Heart right ventricle (tissue), 16 donors: ENCODE measurements around the gene PLA2G12A. TPM values are rescaled to one million over a fixed set of nuclear protein-coding genes. Genes with fewer than 3 reads are reported as not detected.

Experiments
- ATAC-seq, 8 donors: fragments of 200-7000 bp; cut with Tn5 transposase; one replicate each; pipeline ENCODE4 v1.9.1; 2020; ENCODE audit warnings: mild to moderate bottlenecking in 8 of 8, moderate library complexity in 8 of 8, moderate number of reproducible peaks in 1 of 8
- DNase-seq, 2 donors: peaks; one replicate each; pipeline ENCODE4 v3.0.0-alpha.2; 2020
- H3K27ac ChIP-seq, 10 donors: fragments of 200-600 bp; sonication (generic) in 2 of 10; one replicate each; pipeline versions ENCODE4 v1.5.0 to v1.8.0; 2020 to 2022; ENCODE audit warnings: mild to moderate bottlenecking in 3 of 10
- H3K27me3 ChIP-seq, 7 donors: fragments of 200-600 bp; one replicate each; pipeline ENCODE4 v1.8.0; 2021 to 2022; ENCODE audit warnings: mild to moderate bottlenecking in 2 of 7
- H3K36me3 ChIP-seq, 9 donors: fragments of 200-600 bp; sonication (generic) in 1 of 9; one replicate each; pipeline versions ENCODE4 v1.5.0 to v1.8.0; 2020 to 2022; ENCODE audit warnings: mild to moderate bottlenecking in 2 of 9
- H3K4me1 ChIP-seq, 9 donors: fragments of 200-600 bp; sonication (generic) in 1 of 9; one replicate each; pipeline versions ENCODE4 v1.5.0 to v1.8.0; 2020 to 2022; ENCODE audit warnings: mild to moderate bottlenecking in 4 of 9
- H3K4me3 ChIP-seq, 10 donors: fragments of 200-600 bp; sonication (generic) in 2 of 10; one replicate each; pipeline versions ENCODE4 v1.5.0 to v1.8.0; 2020 to 2022; ENCODE audit warnings: mild to moderate bottlenecking in 7 of 10, moderate library complexity in 2 of 10
- H3K9me3 ChIP-seq, 11 donors: fragments of 200-600 bp in 10 of 11; sonication (generic) in 2 of 11; one replicate each; pipeline versions ENCODE4 v1.5.0 to v1.8.0; 2013 to 2022; ENCODE audit warnings: mild to moderate bottlenecking in 2 of 11, control low read depth in 1 of 11, moderate library complexity in 1 of 11
- CTCF ChIP-seq, 9 donors: fragments of 200-600 bp; sonication (generic) in 2 of 9; IDR thresholded peaks; one replicate each; pipeline versions ENCODE4 v1.5.0 to v1.8.0; 2021 to 2022; ENCODE audit warnings: antibody characterized with exemption in 9 of 9, mild to moderate bottlenecking in 5 of 9, moderate library complexity in 1 of 9
- WGBS, 2 donors: extraction: QIAGEN DNeasy Blood & Tissue Kit; methylation state at CpG; one replicate each; pipeline ENCODE4 v1.1.7; 2013; ENCODE audit warnings: inconsistent platforms in 1 of 2; 5-methylcytosine and 5-hydroxymethylcytosine counted together
- intact Hi-C, 10 donors: fragments of 100-400 bp; cut with DNase I; formaldehyde crosslinking; loops; one replicate each; pipeline versions ENCODE4 v1.11.1 to v1.14.2; 2022
- polyA plus RNA-seq, 2 donors: library from polyadenylated mRNA; stranded (reverse); fragments of 200-250 nt; gene quantifications; one replicate each; pipeline ENCODE4 v1.2.3, GENCODE V29; 2013
- total RNA-seq, 10 donors: library from RNA; stranded (reverse); fragmentation: NEBNext Ultra II Directional in 3 of 10; extraction: Animal tissue kit (Norgen Biotek cat#: 25700) in 3 of 10; gene quantifications; one replicate each; pipeline versions ENCODE4 v1.2.1 to v1.2.4, GENCODE V29; 2021 to 2023
- donor health status: Arrhythmogenic right ventricular cardiomyopathy.
- donor health status: ischemic (EF 13 %, LVEDD 7.1; RV severe dilation, severe dysfunction).
- donor health status: healthy with polysubstance abuse.
- donor health status: DM: no; HTN: yes; CAD: no.
- donor health status: DM: no; HTN: no; CAD: no.
- donor health status: ischemic (EF 25% LVEDD 6.9; RV normal size, moderate dysfunction).
- donor health status: ischemic (EF 25% LVEDD 5.7; RV mildly dilated, moderate dysfunction).
- donor health status: healthy.
- donor health status: DM: yes; HTN: yes; CAD: no.
- donor health status: Ischemic cardiomyopathy.
- donor health status: ischemic (EF 35%, LVEDD 5.7; RV mildly dilated, moderate dysfunction).
- donor health status: nonischemic (EF 11% LVEDD 7.7; RV severe dilation, severe dysfunction).
- donor health status: DM: yes; HTN: yes; CAD: no.
- donor health status: PGD.
- donor health status: ischemic (EF 29% LVEDD 5.4; RV normal size, mild dysfunction).
- donor health status: nonischemic (EF 23%, LVEDD 6.1; RV moderate dilation, normal function).

PLA2G12A gene
- total and polyA plus RNA-seq, 12 donors, result 14.3 to 100 (median 47.3) TPM

- Histone ChIP-seq H3K36me3 (peaks cover 0 to 5% (median 0%) of the 10 kb centered on the region in 9 donors), H3K27me3 (no peaks in the 10 kb centered on the region), H3K4me3 (no peak overlapping the region), H3K4me1 (no peaks in the 10 kb centered on the region), H3K27ac (no peak overlapping the region), H3K9me3 (peaks cover 0 to 13% (median 0%) of the 10 kb centered on the region in 11 donors)
- no peak for ATAC-seq
- no peak for DNase-seq
- intact Hi-C loops, result no loop called here
- no peak for TF ChIP-seq CTCF (IDR thresholded peaks at IDR 0.05)
Measured at GRCh38 chr4:109672169-109672930, 57.5 kb downstream of the PLA2G12A start.

- no peak for ATAC-seq
Measured at GRCh38 chr4:109671350-109671749, 58.5 kb downstream of the PLA2G12A start.

GRCh38 chr4:109665783-109666485 lies 63.9 kb downstream of the PLA2G12A start:
- DNase-seq (no peak), ATAC-seq (no peak)
- no peaks in the 10 kb centered on the region for H3K27me3 ChIP-seq
- H3K27ac ChIP-seq, result no peak overlapping the region
- 63 to 67% methylated on average over 5 of the region's 5 CpGs for WGBS, 2 donors
- intact Hi-C loops, result loop anchor here in 1 of 10 donors (10.0 kb wide), 1 partner anchor 111 kb away; no protein-coding TSS in a partner anchor
- no peak overlapping the region for H3K4me3 ChIP-seq
- peaks cover 0 to 10% (median 0%) of the 10 kb centered on the region in 9 donors for H3K4me1 ChIP-seq
- peaks cover 0 to 12% (median 0%) of the 10 kb centered on the region in 9 donors for H3K36me3 ChIP-seq
- peaks cover 0 to 4% (median 0%) of the 10 kb centered on the region in 11 donors for H3K9me3 ChIP-seq
- TF ChIP-seq CTCF (IDR thresholded peaks at IDR 0.05), result no peak

More at GRCh38 chr4:109671350-109671749, 58.5 kb downstream of the PLA2G12A start:
- intact Hi-C loops, result no loop called here
- H3K36me3 ChIP-seq, result peaks cover 0 to 5% (median 0%) of the 10 kb centered on the region in 9 donors
- TF ChIP-seq CTCF (IDR thresholded peaks at IDR 0.05), result no peak
- no peak overlapping the region for H3K27ac ChIP-seq
- H3K4me1 ChIP-seq, result peaks cover 0 to under 1% (median 0%) of the 10 kb centered on the region in 9 donors
- no peaks in the 10 kb centered on the region for H3K27me3 ChIP-seq
- no peak overlapping the region for H3K4me3 ChIP-seq
- no peak for DNase-seq
- H3K9me3 ChIP-seq, result peaks cover 0 to 13% (median 0%) of the 10 kb centered on the region in 11 donors

- 65 to 73% methylated on average over 3 of the region's 3 CpGs for WGBS, 2 donors
- TF ChIP-seq CTCF (IDR thresholded peaks at IDR 0.05), result no peak
- peaks cover 0 to 10% (median 0%) of the 10 kb centered on the region in 9 donors for H3K4me1 ChIP-seq
- ATAC-seq, result no peak
- no peak overlapping the region for H3K4me3 ChIP-seq
- no peaks in the 10 kb centered on the region for H3K27me3 ChIP-seq
- H3K27ac ChIP-seq, result no peak overlapping the region
- no peak for DNase-seq
- intact Hi-C loops, result loop anchor here in 1 of 10 donors (10.0 kb wide), 1 partner anchor 108 kb away; no protein-coding TSS in a partner anchor
- H3K9me3 ChIP-seq, result no peaks in the 10 kb centered on the region
- peaks cover 0 to 27% (median 0%) of the 10 kb centered on the region in 9 donors for H3K36me3 ChIP-seq
Measured at GRCh38 chr4:109662771-109663170, 67.1 kb downstream of the PLA2G12A start.
